ENCODE data around the gene BPIFB1.

The BPIFB1 gene

DNA sequence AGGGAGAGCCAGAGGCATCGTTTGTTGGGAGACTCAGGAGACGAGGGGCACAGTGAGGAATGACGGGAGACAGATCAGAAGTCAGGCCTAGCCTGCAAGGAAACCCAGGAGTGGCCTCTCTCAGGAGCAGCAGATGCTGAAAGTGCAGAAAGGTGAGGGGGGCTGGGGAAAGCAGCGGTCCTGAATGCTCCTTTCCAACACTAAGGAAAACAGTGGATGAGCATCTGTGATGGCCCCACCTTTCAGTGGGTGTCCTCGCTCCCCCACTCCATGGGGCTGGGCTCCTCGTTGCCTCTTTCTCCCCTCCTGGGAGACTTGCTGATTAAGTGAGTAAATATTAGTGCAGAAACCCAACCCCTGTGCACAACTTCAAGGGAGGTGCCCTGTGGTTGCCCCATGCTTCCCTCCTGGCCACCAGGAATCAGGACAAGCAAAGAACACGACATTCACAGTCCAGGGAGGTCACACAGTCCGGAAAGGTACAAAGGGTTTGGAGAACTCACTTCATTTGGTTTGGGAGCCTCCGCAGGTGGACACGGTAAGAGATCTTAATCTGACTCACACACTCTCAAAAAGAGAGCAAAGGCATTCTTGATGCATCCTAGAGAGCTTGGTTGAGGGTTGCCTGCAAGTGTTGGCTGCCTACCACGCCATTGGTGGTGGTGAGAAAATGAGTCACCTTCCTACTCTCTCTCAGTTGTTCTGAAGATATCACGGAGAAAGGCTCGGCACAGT is 9.7 kb upstream of the BPIFB1 start:
- Histone ChIP-seq H3K9ac (ENCODE audit: low read length) (no peak overlapping the region), H4K20me1 (ENCODE audit: low read depth, low read length) (no peaks in the 10 kb centered on the region), H3K36me3 (ENCODE audit: low read length) (no peaks in the 10 kb centered on the region), H3K79me2 (ENCODE audit: insufficient read depth, low read length) (no peaks in the 10 kb centered on the region), H3K4me2 (ENCODE audit: low read depth, low read length, poor library complexity, severe bottlenecking) (no peak overlapping the region), H3K4me3 (ENCODE audit: insufficient read depth, low read length, poor library complexity, severe bottlenecking) (no peak overlapping the region), H2AFZ (ENCODE audit: low read depth, low read length, severe bottlenecking) (no peak overlapping the region), H3K9me3 (ENCODE audit: insufficient read depth, low read length) (no peaks in the 10 kb centered on the region), H3K27me3 (ENCODE audit: low read length) (no peaks in the 10 kb centered on the region), H3K9me2 (replicated peaks; ENCODE audit: insufficient read depth, low read length) (no peaks in the 10 kb centered on the region), H3K27ac (ENCODE audit: low read depth, low read length) (no peak overlapping the region), H3F3A (ENCODE audit: insufficient read depth) (no peaks in the 10 kb centered on the region)
- TF ChIP-seq, protein P1, sequence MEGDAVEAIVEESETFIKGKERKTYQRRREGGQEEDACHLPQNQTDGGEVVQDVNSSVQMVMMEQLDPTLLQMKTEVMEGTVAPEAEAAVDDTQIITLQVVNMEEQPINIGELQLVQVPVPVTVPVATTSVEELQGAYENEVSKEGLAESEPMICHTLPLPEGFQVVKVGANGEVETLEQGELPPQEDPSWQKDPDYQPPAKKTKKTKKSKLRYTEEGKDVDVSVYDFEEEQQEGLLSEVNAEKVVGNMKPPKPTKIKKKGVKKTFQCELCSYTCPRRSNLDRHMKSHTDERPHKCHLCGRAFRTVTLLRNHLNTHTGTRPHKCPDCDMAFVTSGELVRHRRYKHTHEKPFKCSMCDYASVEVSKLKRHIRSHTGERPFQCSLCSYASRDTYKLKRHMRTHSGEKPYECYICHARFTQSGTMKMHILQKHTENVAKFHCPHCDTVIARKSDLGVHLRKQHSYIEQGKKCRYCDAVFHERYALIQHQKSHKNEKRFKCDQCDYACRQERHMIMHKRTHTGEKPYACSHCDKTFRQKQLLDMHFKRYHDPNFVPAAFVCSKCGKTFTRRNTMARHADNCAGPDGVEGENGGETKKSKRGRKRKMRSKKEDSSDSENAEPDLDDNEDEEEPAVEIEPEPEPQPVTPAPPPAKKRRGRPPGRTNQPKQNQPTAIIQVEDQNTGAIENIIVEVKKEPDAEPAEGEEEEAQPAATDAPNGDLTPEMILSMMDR (IDR thresholded peaks at IDR 0.05; ENCODE audit: insufficient read depth, low read length, poor library complexity, severe bottlenecking), result no peak
- TF ChIP-seq EZH2phosphoT487 (conservative IDR thresholded peaks at IDR 0.05; ENCODE audit: low read length), result no peak

DNA sequence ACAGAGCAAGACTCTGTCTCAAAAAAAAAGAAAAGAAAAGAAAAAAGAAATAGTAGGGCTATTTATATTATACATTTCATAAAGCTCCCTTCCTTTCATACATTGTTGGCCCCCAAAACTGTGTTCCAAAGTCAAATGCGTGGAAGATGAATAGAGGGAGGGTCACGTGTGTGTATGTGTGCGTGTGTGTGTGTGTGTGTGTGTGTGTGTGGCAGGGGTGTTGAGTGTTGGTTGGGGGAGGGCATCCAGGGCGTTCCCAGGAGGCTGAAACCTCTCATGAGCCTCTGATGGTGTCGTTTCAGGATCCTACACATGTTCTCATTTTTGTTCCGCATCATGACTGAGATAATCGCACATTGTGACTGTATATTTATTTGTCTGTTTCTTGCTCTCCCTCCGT is 7.8 kb upstream of the BPIFB1 start:
- Histone ChIP-seq H3K9me2 (replicated peaks; ENCODE audit: insufficient read depth, low read length) (no peaks in the 10 kb centered on the region), H3K4me2 (ENCODE audit: low read depth, low read length, poor library complexity, severe bottlenecking) (no peak overlapping the region), H3K36me3 (ENCODE audit: low read length) (no peaks in the 10 kb centered on the region), H2AFZ (ENCODE audit: low read depth, low read length, severe bottlenecking) (no peak overlapping the region), H3K27ac (ENCODE audit: low read depth, low read length) (no peak overlapping the region), H3K9me3 (ENCODE audit: insufficient read depth, low read length) (no peaks in the 10 kb centered on the region), H3K9ac (ENCODE audit: low read length) (no peak overlapping the region), H3K27me3 (ENCODE audit: low read length) (no peaks in the 10 kb centered on the region), H3K4me3 (ENCODE audit: insufficient read depth, low read length, poor library complexity, severe bottlenecking) (no peak overlapping the region), H3F3A (ENCODE audit: insufficient read depth) (no peaks in the 10 kb centered on the region), H3K79me2 (ENCODE audit: insufficient read depth, low read length) (no peaks in the 10 kb centered on the region), H4K20me1 (ENCODE audit: low read depth, low read length) (no peaks in the 10 kb centered on the region)
- TF ChIP-seq EZH2phosphoT487 (conservative IDR thresholded peaks at IDR 0.05; ENCODE audit: low read length), result no peak
- TF ChIP-seq, protein P1 (IDR thresholded peaks at IDR 0.05; ENCODE audit: insufficient read depth, low read length, poor library complexity, severe bottlenecking), result no peak

DNA sequence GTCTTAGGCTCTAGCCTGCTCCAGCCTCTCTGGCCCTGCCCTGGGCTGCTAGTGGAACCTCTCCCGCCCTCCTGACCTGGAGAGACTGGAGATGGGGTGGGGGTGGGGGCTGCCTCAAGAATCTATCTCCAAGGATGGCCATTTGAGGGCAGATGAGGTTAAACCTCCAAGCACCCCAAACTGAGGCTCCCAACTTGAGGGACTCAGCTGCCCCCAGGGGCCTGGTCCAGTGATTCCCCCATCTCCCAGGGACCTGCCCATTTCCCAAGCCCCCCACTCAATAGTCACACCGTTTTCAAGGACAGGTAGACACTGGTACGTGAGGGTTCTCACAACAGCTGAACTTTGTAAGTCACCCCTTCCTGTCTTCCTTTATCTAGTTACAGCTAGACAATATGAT is 7.1 kb upstream of the BPIFB1 start:
- Histone ChIP-seq H2AFZ (ENCODE audit: low read depth, low read length, severe bottlenecking) (no peak overlapping the region), H3K36me3 (ENCODE audit: low read length) (no peaks in the 10 kb centered on the region), H3K9me2 (replicated peaks; ENCODE audit: insufficient read depth, low read length) (no peaks in the 10 kb centered on the region), H3K4me2 (ENCODE audit: low read depth, low read length, poor library complexity, severe bottlenecking) (no peak overlapping the region), H3K9ac (ENCODE audit: low read length) (no peak overlapping the region), H3K9me3 (ENCODE audit: insufficient read depth, low read length) (no peaks in the 10 kb centered on the region), H3K4me3 (ENCODE audit: insufficient read depth, low read length, poor library complexity, severe bottlenecking) (no peak overlapping the region), H4K20me1 (ENCODE audit: low read depth, low read length) (no peaks in the 10 kb centered on the region), H3K79me2 (ENCODE audit: insufficient read depth, low read length) (no peaks in the 10 kb centered on the region), H3F3A (ENCODE audit: insufficient read depth) (no peaks in the 10 kb centered on the region), H3K27me3 (ENCODE audit: low read length) (no peaks in the 10 kb centered on the region), H3K27ac (ENCODE audit: low read depth, low read length) (no peak overlapping the region)
- TF ChIP-seq, protein P1 (IDR thresholded peaks at IDR 0.05; ENCODE audit: insufficient read depth, low read length, poor library complexity, severe bottlenecking), result no peak
- no peak for TF ChIP-seq EZH2phosphoT487 (conservative IDR thresholded peaks at IDR 0.05; ENCODE audit: low read length)
